Right atrium auricular region (tissue), 2 donors: ENCODE data around the gene SUDS3. TPM values are rescaled to one million over a fixed set of nuclear protein-coding genes. Genes with fewer than 3 reads are reported as not detected.
A peak's percentile ranks its signal among the peaks of the same experiment; 100 is the strongest.

Experiments used
- DNase-seq: peaks from one replicate; pipeline ENCODE4 v3.0.0-alpha.2; 2019; ENCODE audit warnings: low spot score
- H3K27ac ChIP-seq, 2 donors: fragments of 200-600 bp; sonication (generic); 1 replicate in 1 of 2; 2 replicates in 1 of 2; pipeline ENCODE4 v1.5.1; 2016 to 2019
- H3K27me3 ChIP-seq, 2 donors: fragments of 200-600 bp; sonication (generic); one replicate each; pipeline versions ENCODE4 v1.5.1 to v1.6.0; 2017 to 2019
- H3K36me3 ChIP-seq: fragments of 200-600 bp; sonication (generic); one replicate; pipeline ENCODE4 v1.5.1; 2016
- H3K4me1 ChIP-seq, 2 donors: fragments of 200-600 bp; sonication (generic); one replicate each; pipeline versions ENCODE4 v1.5.1 to v1.6.0; 2017 to 2019
- H3K4me3 ChIP-seq, 2 donors: fragments of 200-600 bp; sonication (generic); 1 replicate in 1 of 2; 2 replicates in 1 of 2; pipeline ENCODE4 v1.5.1; 2017 to 2019; ENCODE audit warnings: mild to moderate bottlenecking in 1 of 2, moderate library complexity in 1 of 2
- H3K9me3 ChIP-seq, 2 donors: fragments of 200-600 bp; sonication (generic); one replicate each; pipeline ENCODE4 v1.5.1; 2019
- CTCF ChIP-seq, 2 donors: fragments of 200-600 bp; sonication (generic); IDR thresholded peaks; one replicate each; pipeline ENCODE4 v1.5.1; 2019; ENCODE audit warnings: antibody characterized with exemption in 2 of 2
- total RNA-seq, 2 donors: library from RNA; depleted of rRNA; stranded (reverse); fragments of >200 nt; gene quantifications; one replicate each; pipeline ENCODE4 v1.1.0, GENCODE V29; 2016

The SUDS3 gene
- total RNA-seq = 10 to 100 TPM; 19.1 to 30.2 TPM

DNA sequence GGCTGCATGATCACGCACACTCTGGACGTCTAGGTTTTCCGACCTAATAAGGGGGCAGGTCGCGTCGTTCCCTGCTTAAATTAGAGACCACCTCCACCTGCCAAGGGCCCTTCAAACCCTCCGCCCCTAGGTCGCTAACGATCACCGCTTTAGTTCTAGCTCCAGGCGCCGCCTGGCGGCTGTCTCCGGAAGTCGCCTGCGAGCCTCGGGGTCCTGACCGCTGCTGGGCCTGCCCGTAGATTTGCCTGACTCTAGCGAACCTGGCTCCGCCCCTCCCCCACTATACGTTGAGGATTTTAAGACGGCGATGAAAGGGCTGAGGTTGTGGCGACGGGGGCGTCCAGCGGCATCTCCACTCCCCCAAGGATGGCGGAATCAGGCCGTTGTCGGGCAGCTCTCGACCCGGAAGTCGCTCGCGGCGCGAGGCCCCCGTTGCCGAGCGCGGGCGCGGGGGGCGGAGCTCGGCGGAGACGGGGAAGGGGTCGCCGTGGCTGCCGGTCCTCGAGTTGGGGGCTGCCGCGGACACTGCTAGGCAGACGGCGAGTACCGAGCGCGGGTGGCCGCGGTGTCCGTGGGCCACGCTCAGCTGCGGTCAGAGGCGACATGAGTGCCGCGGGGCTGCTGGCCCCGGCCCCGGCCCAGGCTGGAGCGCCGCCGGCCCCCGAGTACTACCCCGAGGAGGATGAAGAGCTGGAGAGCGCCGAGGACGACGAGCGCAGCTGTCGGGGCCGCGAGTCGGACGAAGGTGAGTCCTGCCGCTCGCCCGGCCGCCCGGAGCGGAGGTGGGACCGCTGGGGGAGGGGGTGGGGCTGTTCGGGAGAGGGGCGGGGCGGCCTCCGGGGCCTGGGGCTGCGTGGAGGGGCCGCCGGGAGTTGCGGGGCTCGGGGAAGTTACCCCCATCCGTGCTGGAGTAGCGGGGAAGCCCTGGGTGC, at the start of gene SUDS3:
SUDS3 (plus strand) TSS at position 467 of the 932 bp plus-strand sequence; CDS start at position 604, 137 bp downstream.
- Histone ChIP-seq H3K9me3 (no peaks in the 10 kb centered on the region), H3K4me3 (peak within 1 kb of the TSS; percentile 90 to 100), H3K27ac (peak within 1 kb of the TSS; percentile 87 to 89), H3K4me1 (peaks cover 0 to 52% of the 10 kb centered on the region in 2 donors), H3K27me3 (no peaks in the 10 kb centered on the region), H3K36me3 (peaks cover 19% of the 10 kb centered on the region)
- peak; percentile 95 to 96 for TF ChIP-seq CTCF (IDR thresholded peaks at IDR 0.05)
- DNase-seq = peak; percentile 93

- no peak overlapping the region for H3K4me3 ChIP-seq
- DNase-seq = no peak
- no peak for TF ChIP-seq CTCF (IDR thresholded peaks at IDR 0.05)
- no peak overlapping the region for H3K27ac ChIP-seq
- H3K36me3 ChIP-seq = no peaks in the 10 kb centered on the region
- H3K4me1 ChIP-seq = peaks cover 0 to 15% of the 10 kb centered on the region in 2 donors
- no peaks in the 10 kb centered on the region for H3K9me3 ChIP-seq
- H3K27me3 ChIP-seq = no peaks in the 10 kb centered on the region
These were observed 49.4 kb upstream of the SUDS3 start for GRCh38 chr12:118326991-118327390.

GRCh38 chr12:118327391-118327790, 49.0 kb upstream of the SUDS3 start:
- Histone ChIP-seq H3K36me3 (no peaks in the 10 kb centered on the region), H3K4me3 (no peak overlapping the region), H3K4me1 (peaks cover 0 to 15% of the 10 kb centered on the region in 2 donors), H3K27ac (no peak overlapping the region), H3K27me3 (no peaks in the 10 kb centered on the region), H3K9me3 (no peaks in the 10 kb centered on the region)
- DNase-seq = no peak
- TF ChIP-seq CTCF (IDR thresholded peaks at IDR 0.05) = no peak

DNA sequence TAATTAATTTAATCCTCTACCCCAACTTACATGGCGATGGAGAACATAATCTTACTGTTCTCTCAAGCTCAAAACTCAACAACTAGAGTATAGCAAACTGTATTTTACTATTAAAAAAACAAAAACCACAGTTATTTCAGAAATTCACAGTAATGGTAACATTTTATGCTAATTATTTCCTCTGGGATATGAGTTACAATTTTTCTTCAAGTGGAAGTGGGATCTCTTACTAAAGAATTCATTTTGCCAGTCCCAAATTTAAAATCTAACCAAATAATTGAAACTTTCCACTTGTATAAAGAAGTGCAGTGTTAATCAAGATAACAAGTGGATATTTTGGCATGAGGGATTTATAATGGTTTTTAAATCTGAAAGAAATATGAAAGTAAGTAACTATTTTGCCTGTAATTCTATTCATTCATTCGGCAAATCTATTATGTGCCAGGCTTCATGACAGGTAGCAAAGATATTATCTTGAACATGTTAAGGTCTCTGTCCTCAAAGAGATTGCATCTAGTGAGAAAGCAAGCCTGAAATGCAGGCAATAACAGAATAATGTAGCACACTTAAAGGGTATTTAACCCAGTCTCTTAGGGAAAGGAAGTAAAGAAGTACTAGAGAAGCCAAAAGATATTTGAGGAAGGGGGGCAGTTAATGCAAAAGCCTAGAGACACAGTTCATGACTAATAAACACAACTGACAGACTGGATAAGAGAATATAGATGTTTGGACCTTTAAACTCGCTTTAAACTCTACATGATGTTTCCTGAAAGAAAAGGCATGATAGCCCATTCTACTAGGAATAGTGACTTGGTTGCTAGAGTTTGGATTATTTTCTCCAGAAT, 47.6 kb upstream of the SUDS3 start:
- Histone ChIP-seq H3K36me3 (no peaks in the 10 kb centered on the region), H3K4me1 (peaks cover 0 to 15% of the 10 kb centered on the region in 2 donors), H3K27me3 (no peaks in the 10 kb centered on the region), H3K4me3 (no peak overlapping the region), H3K9me3 (no peaks in the 10 kb centered on the region), H3K27ac (no peak overlapping the region)
- no peak for DNase-seq
- no peak for TF ChIP-seq CTCF (IDR thresholded peaks at IDR 0.05)

DNA sequence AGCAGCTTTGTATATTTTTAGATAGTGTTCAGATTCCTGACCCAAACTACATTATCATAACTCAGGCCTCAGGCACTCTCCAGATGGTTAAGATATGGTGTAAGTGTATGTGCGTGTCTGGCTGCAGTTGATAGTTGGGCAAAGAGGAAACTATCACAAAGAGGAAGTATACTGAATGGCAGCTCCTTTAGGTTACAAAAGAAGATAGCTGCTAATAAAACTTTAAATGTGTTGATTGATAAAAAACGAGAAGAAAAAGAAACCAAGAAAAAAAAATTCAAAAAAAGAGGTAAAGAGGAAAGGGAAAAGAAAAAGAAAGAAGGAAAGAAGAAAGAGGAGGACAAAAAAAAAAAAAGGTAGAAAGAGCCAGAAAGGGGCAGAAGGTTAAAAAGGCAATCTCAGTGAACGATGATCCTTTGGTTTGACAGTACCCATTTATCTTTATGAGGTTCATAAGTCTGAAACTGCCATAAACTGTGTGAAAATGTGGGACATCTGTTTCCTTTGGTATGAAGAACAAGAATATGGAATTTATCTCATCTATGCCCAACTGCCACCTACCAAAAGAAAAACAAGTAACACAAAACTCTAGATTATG, 45.8 kb upstream of the SUDS3 start:
- no peak for DNase-seq
- H3K27me3 ChIP-seq = no peaks in the 10 kb centered on the region
- no peak overlapping the region for H3K27ac ChIP-seq
- H3K4me1 ChIP-seq = peaks cover 0 to 15% of the 10 kb centered on the region in 2 donors
- no peaks in the 10 kb centered on the region for H3K9me3 ChIP-seq
- H3K36me3 ChIP-seq = no peaks in the 10 kb centered on the region
- no peak for TF ChIP-seq CTCF (IDR thresholded peaks at IDR 0.05)
- no peak overlapping the region for H3K4me3 ChIP-seq
